Measurements from ENCODE around the gene SLC39A9. TPM values are rescaled to one million over a fixed set of nuclear protein-coding genes. Genes with fewer than 3 reads are reported as not detected.

The SLC39A9 gene
- total and polyA plus RNA-seq, 2 experiments from 2014 or later = 17.7 to 48.1 TPM

GRCh38 chr14:69501423-69501838, 102.9 kb downstream of the SLC39A9 start (continued):
- no peak for TF ChIP-seq CTCF (conservative IDR thresholded peaks at IDR 0.05; ENCODE audit: low read depth in 2 of 2)
- no peak for TF ChIP-seq ZNF114 (CRISPR knock-in tag; IDR thresholded peaks at IDR 0.05)

GRCh38 chr14:69504775-69505174, 106.3 kb downstream of the SLC39A9 start:
- no peaks in the 10 kb centered on the region for H3K36me3 Mint-ChIP-seq (ENCODE audit: low read depth)

More at GRCh38 chr14:69504775-69505174, 106.3 kb downstream of the SLC39A9 start:
- no peaks in the 10 kb centered on the region for H4K20me1 ChIP-seq (replicated peaks; ENCODE audit: insufficient read depth)
- H3F3A ChIP-seq (replicated peaks; ENCODE audit: low read depth) = no peaks in the 10 kb centered on the region
- H3K4me1 ChIP-seq (ENCODE audit: insufficient read depth) = no peaks in the 10 kb centered on the region; the same call in 1 of the 2 replicates
- H2AFZ ChIP-seq = no peak overlapping the region
- no peaks in the 10 kb centered on the region for H3K36me3 ChIP-seq (ENCODE audit: insufficient read depth)
- Mint-ChIP-seq H3K9me3 (no peaks in the 10 kb centered on the region), H3K27ac (no peak overlapping the region), H3K4me1 (peaks cover 15% of the 10 kb centered on the region; the same call in 2 of the 3 replicates), H3K4me3 (no peak overlapping the region), H3K27me3 (ENCODE audit: insufficient read depth, low read depth, poor library complexity) (peaks cover 11% of the 10 kb centered on the region)
- H3K4me3 ChIP-seq = no peak overlapping the region
- H3K9me2 ChIP-seq (ENCODE audit: insufficient read depth) = no peaks in the 10 kb centered on the region
- H3K79me2 ChIP-seq (replicated peaks; ENCODE audit: insufficient read depth) = no peaks in the 10 kb centered on the region
- H3K27ac ChIP-seq (ENCODE audit: low read depth) = no peak overlapping the region
- no peak overlapping the region for H3K4me2 ChIP-seq
- DNase-seq (ENCODE audit: low spot score) (no peak), ATAC-seq (no peak)
- no peak for TF ChIP-seq REST (IDR thresholded peaks at IDR 0.05; ENCODE audit: unreplicated experiment)
- H3K27me3 ChIP-seq (ENCODE audit: insufficient read depth) = 0 out of 2 replicates have a peak, but pooled peaks cover 4% of the 10 kb centered on the region

All from GM23338 (cell line).